ENCODE results near the gene THADA.

The THADA gene

DNA sequence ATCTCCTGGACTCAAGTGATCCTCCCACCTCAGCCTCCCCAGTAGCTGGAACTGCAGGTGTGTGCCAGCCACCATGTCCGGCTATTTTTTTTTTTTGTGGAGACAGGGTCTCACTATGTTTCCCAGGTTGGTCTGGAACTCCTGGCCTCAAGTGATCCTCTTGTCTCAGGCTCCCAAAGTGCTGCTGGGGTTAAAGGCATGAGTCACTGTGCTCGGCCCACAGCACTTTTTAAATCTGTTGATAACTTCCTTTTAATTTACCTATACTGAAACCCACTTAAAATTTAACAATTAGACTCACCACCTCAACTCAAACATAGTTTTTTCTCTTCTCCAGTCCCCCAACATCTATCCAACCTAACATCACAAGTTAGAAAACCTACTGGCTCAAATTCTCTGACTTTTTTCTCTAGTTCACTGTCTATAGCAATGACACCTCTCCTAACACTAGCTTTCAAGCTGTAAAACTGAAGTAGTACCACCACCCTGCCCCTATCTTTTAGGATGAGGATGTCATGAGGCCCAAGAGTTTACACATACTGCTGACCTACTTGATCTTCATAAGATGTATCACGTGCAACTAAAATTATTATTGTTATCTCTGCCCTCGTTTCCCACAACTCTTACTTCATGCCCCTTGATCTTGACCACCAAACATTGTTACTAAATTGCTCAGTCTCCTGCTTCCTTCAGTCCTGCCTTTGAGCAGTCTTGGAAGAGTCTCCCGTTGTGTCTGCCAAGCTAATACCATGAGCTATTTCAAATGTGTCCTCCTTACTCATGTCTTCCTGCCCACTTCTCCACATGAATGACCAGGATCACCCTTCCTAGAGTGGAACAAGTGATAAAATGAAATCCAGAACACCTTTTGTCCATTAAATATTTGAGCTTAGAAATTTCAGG lies 227.1 kb downstream of the THADA start:
- DNase-seq (ENCODE audit: low read depth) = peak; percentile 72
- TF ChIP-seq, protein P1, sequence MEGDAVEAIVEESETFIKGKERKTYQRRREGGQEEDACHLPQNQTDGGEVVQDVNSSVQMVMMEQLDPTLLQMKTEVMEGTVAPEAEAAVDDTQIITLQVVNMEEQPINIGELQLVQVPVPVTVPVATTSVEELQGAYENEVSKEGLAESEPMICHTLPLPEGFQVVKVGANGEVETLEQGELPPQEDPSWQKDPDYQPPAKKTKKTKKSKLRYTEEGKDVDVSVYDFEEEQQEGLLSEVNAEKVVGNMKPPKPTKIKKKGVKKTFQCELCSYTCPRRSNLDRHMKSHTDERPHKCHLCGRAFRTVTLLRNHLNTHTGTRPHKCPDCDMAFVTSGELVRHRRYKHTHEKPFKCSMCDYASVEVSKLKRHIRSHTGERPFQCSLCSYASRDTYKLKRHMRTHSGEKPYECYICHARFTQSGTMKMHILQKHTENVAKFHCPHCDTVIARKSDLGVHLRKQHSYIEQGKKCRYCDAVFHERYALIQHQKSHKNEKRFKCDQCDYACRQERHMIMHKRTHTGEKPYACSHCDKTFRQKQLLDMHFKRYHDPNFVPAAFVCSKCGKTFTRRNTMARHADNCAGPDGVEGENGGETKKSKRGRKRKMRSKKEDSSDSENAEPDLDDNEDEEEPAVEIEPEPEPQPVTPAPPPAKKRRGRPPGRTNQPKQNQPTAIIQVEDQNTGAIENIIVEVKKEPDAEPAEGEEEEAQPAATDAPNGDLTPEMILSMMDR (conservative IDR thresholded peaks at IDR 0.05; ENCODE audit: control insufficient read depth, insufficient read depth, low read depth, low read length) = no peak

GRCh38 chr2:43367012-43367782 lies 228.6 kb downstream of the THADA start:
- TF ChIP-seq, protein P1 (conservative IDR thresholded peaks at IDR 0.05; ENCODE audit: control insufficient read depth, insufficient read depth, low read depth, low read length) = no peak
- H3K4me3 ChIP-seq (ENCODE audit: control insufficient read depth, low read depth, low read length) = no peak overlapping the region
- DNase-seq (ENCODE audit: low read depth) = no peak

More for the DNA sequence above, 227.1 kb downstream of the THADA start:
- no peak overlapping the region for H3K4me3 ChIP-seq (ENCODE audit: control insufficient read depth, low read depth, low read length)

- TF ChIP-seq, protein P1 (conservative IDR thresholded peaks at IDR 0.05; ENCODE audit: control insufficient read depth, insufficient read depth, low read depth, low read length) = no peak
- DNase-seq (ENCODE audit: low read depth) = no peak
- no peak overlapping the region for H3K4me3 ChIP-seq (ENCODE audit: control insufficient read depth, low read depth, low read length)
Measured at GRCh38 chr2:43363120-43363519, 232.7 kb downstream of the THADA start.

- H3K4me3 ChIP-seq (ENCODE audit: control insufficient read depth, low read depth, low read length) = no peak overlapping the region
- DNase-seq (ENCODE audit: low read depth) = peak; percentile 93
- TF ChIP-seq, protein P1 (conservative IDR thresholded peaks at IDR 0.05; ENCODE audit: control insufficient read depth, insufficient read depth, low read depth, low read length) = no peak
Measured at GRCh38 chr2:43361286-43361685, 234.6 kb downstream of the THADA start.

DNA sequence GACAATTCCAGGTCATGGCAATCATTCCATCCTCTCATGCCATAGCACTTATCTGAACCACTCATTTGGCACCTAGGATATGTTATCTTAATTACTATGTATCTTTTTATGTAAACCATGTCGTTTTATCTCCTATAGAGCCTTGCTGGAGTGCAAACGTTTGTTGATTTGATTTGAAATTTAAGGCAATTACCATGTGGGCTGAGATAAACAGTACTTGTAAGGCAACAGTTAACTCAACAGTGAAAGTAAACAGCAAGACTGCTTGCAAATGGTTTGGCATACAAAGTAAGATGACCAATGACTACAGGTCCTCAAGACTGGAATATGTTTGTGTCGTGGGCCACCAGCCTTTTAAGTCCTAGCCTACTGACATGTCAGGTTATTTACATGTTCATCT lies 235.7 kb downstream of the THADA start:
- DNase-seq (ENCODE audit: low read depth) = no peak
- TF ChIP-seq, protein P1 (conservative IDR thresholded peaks at IDR 0.05; ENCODE audit: control insufficient read depth, insufficient read depth, low read depth, low read length) = no peak
- H3K4me3 ChIP-seq (ENCODE audit: control insufficient read depth, low read depth, low read length) = no peak overlapping the region

- DNase-seq (ENCODE audit: low read depth) = no peak
- no peak overlapping the region for H3K4me3 ChIP-seq (ENCODE audit: control insufficient read depth, low read depth, low read length)
- TF ChIP-seq, protein P1 (conservative IDR thresholded peaks at IDR 0.05; ENCODE audit: control insufficient read depth, insufficient read depth, low read depth, low read length) = no peak
Measured at GRCh38 chr2:43358410-43359201, 237.2 kb downstream of the THADA start.

Data from fibroblast of mammary gland (primary cell).